GM18499 (cell line): ENCODE data around the gene ADORA1.

ENCODE experiments used
- ATAC-seq: cut with Tn5 transposase; IDR thresholded peaks from one replicate; pipeline ENCODE4 v1.9.1; 2021; ENCODE audit warnings: moderate number of reproducible peaks; ENCODE audit not compliant: insufficient read depth, unreplicated experiment

The ADORA1 gene

GRCh38 chr1:203138066-203138465 is 10.5 kb downstream of the ADORA1 start:
- no peak for ATAC-seq

- no peak for ATAC-seq
These were observed 12.5 kb downstream of the ADORA1 start for GRCh38 chr1:203139976-203140475.

GRCh38 chr1:203140743-203141520 is 13.4 kb downstream of the ADORA1 start:
- no peak for ATAC-seq

- no peak for ATAC-seq
These were observed 14.6 kb downstream of the ADORA1 start for GRCh38 chr1:203142124-203142523.

- no peak for ATAC-seq
These were observed 15.3 kb downstream of the ADORA1 start for GRCh38 chr1:203142684-203143408.

GRCh38 chr1:203143641-203144040 is 16.1 kb downstream of the ADORA1 start:
- no peak for ATAC-seq

- ATAC-seq = no peak
These were observed 17.1 kb downstream of the ADORA1 start for GRCh38 chr1:203144661-203145060.

GRCh38 chr1:203145321-203146041 is 18.0 kb downstream of the ADORA1 start:
- no peak for ATAC-seq

- ATAC-seq = no peak
These were observed 18.5 kb downstream of the ADORA1 start for GRCh38 chr1:203146042-203146369.

GRCh38 chr1:203146537-203146936 is 19.0 kb downstream of the ADORA1 start:
- ATAC-seq = no peak

GRCh38 chr1:203147376-203147775 is 19.9 kb downstream of the ADORA1 start:
- ATAC-seq = no peak

- no peak for ATAC-seq
These were observed 20.6 kb downstream of the ADORA1 start for GRCh38 chr1:203148127-203148526.

- ATAC-seq = no peak
These were observed 21.1 kb downstream of the ADORA1 start for GRCh38 chr1:203148579-203148978.

- no peak for ATAC-seq
These were observed 21.8 kb downstream of the ADORA1 start for GRCh38 chr1:203149188-203149840.

- no peak for ATAC-seq
These were observed 23.2 kb downstream of the ADORA1 start for GRCh38 chr1:203150511-203151297.

GRCh38 chr1:203151362-203152157 is 24.0 kb downstream of the ADORA1 start:
- ATAC-seq = no peak

- no peak for ATAC-seq
These were observed 24.9 kb downstream of the ADORA1 start for GRCh38 chr1:203152158-203153034.
